Peyer's patch (tissue), 4 donors: ENCODE results near the gene TNNI3K.

Source experiments
- CTCF ChIP-seq, 6 experiments: fragments of 450-650 bp in 4 of 6; fragments of 200-600 bp in 2 of 6; sonication (generic) in 1 of 6; IDR thresholded peaks; one replicate each; pipeline ENCODE4 v1.5.1; 2017 to 2019; ENCODE audit warnings: antibody characterized with exemption in 6 of 6, mild to moderate bottlenecking in 3 of 6, moderate library complexity in 1 of 6
- POLR2A ChIP-seq, 2 donors: fragments of 450-650 bp; IDR thresholded peaks; one replicate each; pipeline ENCODE4 v1.5.1; 2017; ENCODE audit warnings: antibody characterized with exemption in 2 of 2, mild to moderate bottlenecking in 2 of 2, moderate library complexity in 2 of 2

GRCh38 chr1:74343216-74343615 lies 108.0 kb downstream of the TNNI3K start:
- TF ChIP-seq CTCF (IDR thresholded peaks at IDR 0.05) (no peak), POLR2A (IDR thresholded peaks at IDR 0.05) (no peak)
